SK-N-SH (cell line): ENCODE data around the gene ARHGAP45. TPM values are rescaled to one million over a fixed set of nuclear protein-coding genes. Genes with fewer than 3 reads are reported as not detected.

ENCODE experiments used
- CTCF ChIA-PET: fragments of 300-600, 350-600 bp; formaldehyde crosslinking; extraction: SDS; loops from one replicate; lab custom pipeline; 2021; lab: Yijun Ruan, JAX
- POLR2A ChIA-PET: fragments of 350-600 bp; sonication (Branson Sonifier 250); formaldehyde crosslinking; extraction: SDS; loops from one replicate; lab custom pipeline; 2020; ENCODE audit warnings: antibody characterized with exemption, inconsistent platforms; lab: Yijun Ruan, JAX
- DNase-seq: peaks from one replicate; pipeline ENCODE4 v3.0.0; 2012
- H2AFZ ChIP-seq: fragments of 200-600 bp; sonication (generic); 2 replicates; pipeline ENCODE4 v1.8.1; 2016; ENCODE audit warnings: antibody characterized with exemption, mild to moderate bottlenecking, low read depth
- H3F3A ChIP-seq: fragments of 200-600 bp; sonication (generic); replicated peaks from 2 replicates; pipeline ENCODE3; 2016; ENCODE audit warnings: antibody characterized with exemption, mild to moderate bottlenecking; ENCODE audit not compliant: insufficient read depth
- H3K27ac ChIP-seq, 2 experiments: fragments of 200-500 bp in 1 of 2; fragments of 200-600 bp in 1 of 2; sonication (Bioruptor generic) in 1 of 2; sonication (generic), shearing (Covaris generic) in 1 of 2; 2 replicates each; pipeline versions ENCODE4 v1.5.1 to v1.6.1; 2014 to 2016; ENCODE audit warnings: low read depth in 2 of 2, inconsistent platforms in 1 of 2, low read length in 1 of 2, mild to moderate bottlenecking in 1 of 2, mixed read lengths in 1 of 2
- H3K27me3 ChIP-seq: fragments of 200-600 bp; sonication (generic), shearing (Covaris generic); 2 replicates; pipeline ENCODE4 v1.6.1; 2016; ENCODE audit warnings: mixed run types; ENCODE audit not compliant: insufficient read depth
- H3K36me3 ChIP-seq, 2 experiments: fragments of 200-500 bp in 1 of 2; fragments of 200-600 bp in 1 of 2; sonication (Bioruptor generic) in 1 of 2; sonication (generic) in 1 of 2; replicated peaks in 1 of 2; 2 replicates each; pipeline versions ENCODE3 to v1.5.1; 2014 to 2016; ENCODE audit warnings: low read length in 1 of 2, mild to moderate bottlenecking in 1 of 2; ENCODE audit not compliant: insufficient read depth in 2 of 2, control insufficient read depth in 1 of 2
- H3K4me1 ChIP-seq, 2 experiments: fragments of 200-500 bp in 1 of 2; fragments of 200-600 bp in 1 of 2; sonication (Bioruptor generic) in 1 of 2; sonication (generic), shearing (Covaris generic) in 1 of 2; 2 replicates each; pipeline versions ENCODE4 v1.5.1 to v1.6.1; 2014 to 2016; ENCODE audit warnings: low read depth in 1 of 2, low read length in 1 of 2, mixed run types in 1 of 2; ENCODE audit not compliant: insufficient read depth in 2 of 2, control insufficient read depth in 1 of 2
- H3K4me2 ChIP-seq: fragments of 200-600 bp; sonication (generic), shearing (Covaris generic); 2 replicates; pipeline ENCODE4 v1.6.1; 2017; ENCODE audit warnings: mixed run types
- H3K4me3 ChIP-seq, 2 experiments: fragments of 200-500 bp in 1 of 2; fragments of 200-600 bp in 1 of 2; sonication (Bioruptor generic) in 1 of 2; sonication (generic), shearing (Covaris generic) in 1 of 2; 2 replicates each; pipeline versions ENCODE4 v1.5.1 to v1.8.1; 2014 to 2016; ENCODE audit warnings: low read depth in 2 of 2, inconsistent platforms in 1 of 2, low read length in 1 of 2, mild to moderate bottlenecking in 1 of 2, mixed read lengths in 1 of 2, moderate library complexity in 1 of 2
- H3K79me2 ChIP-seq: fragments of 200-600 bp; sonication (generic); 2 replicates; pipeline ENCODE4 v1.8.1; 2017; ENCODE audit warnings: mild to moderate bottlenecking; ENCODE audit not compliant: insufficient read depth
- H3K9ac ChIP-seq: fragments of 200-600 bp; sonication (generic); 2 replicates; pipeline ENCODE4 v1.6.1; 2017; ENCODE audit warnings: mixed run types
- H3K9me2 ChIP-seq: fragments of 200-600 bp; sonication (generic); 2 replicates; pipeline ENCODE4 v1.6.1; 2017; ENCODE audit warnings: mixed run types
- H3K9me3 ChIP-seq: fragments of 200-600 bp; sonication (generic); 2 replicates; pipeline ENCODE4 v1.6.1; 2017; ENCODE audit warnings: mixed run types, mild to moderate bottlenecking, moderate library complexity
- H4K20me1 ChIP-seq: fragments of 200-600 bp; sonication (generic); 2 replicates; pipeline ENCODE4 v1.6.1; 2017; ENCODE audit warnings: mild to moderate bottlenecking, mixed run types; ENCODE audit not compliant: insufficient read depth
- CTCF ChIP-seq: fragments of 200-600 bp; sonication (generic); IDR thresholded peaks from 2 replicates; pipeline ENCODE4 v1.6.1; 2017; ENCODE audit warnings: antibody characterized with exemption, mild to moderate bottlenecking, moderate library complexity
- FOSL2 ChIP-seq: IDR thresholded peaks from 2 replicates; pipeline ENCODE4 v1.4.0; 2012; ENCODE audit warnings: low read depth, mild to moderate bottlenecking, moderate library complexity, borderline replicate concordance
- REST ChIP-seq: IDR thresholded peaks from 2 replicates; pipeline ENCODE4 v1.6.1; 2012; ENCODE audit warnings: mild to moderate bottlenecking, low read depth, low read length, moderate library complexity
- RFX5 ChIP-seq: IDR thresholded peaks from 2 replicates; pipeline ENCODE4 v1.6.1; 2012; ENCODE audit warnings: mild to moderate bottlenecking, improper control_type of control experiment, low read length
- WGBS: methylation state at CpG from one replicate; pipeline ENCODE4 v1.1.6; 2017; ENCODE audit warnings: low lambda C conversion rate; 5-methylcytosine and 5-hydroxymethylcytosine counted together
- polyA plus RNA-seq, 3 experiments: library from polyadenylated mRNA; depleted of rRNA; stranded (reverse); fragments of >200 nt; gene quantifications; 2 replicates each; pipeline ENCODE4 v1.2.3, GENCODE V29; 2012

ARHGAP45 gene
- polyA plus RNA-seq, 1 of the 3 experiments (the other 2 are of a cell fraction), result 4.2 TPM

- no peak for TF ChIP-seq REST
- TF ChIP-seq RFX5, result no peak
Measured at GRCh38 chr19:1069009-1069779, 2.2 kb downstream of the ARHGAP45 start (continued).

- no peak for DNase-seq
- Histone ChIP-seq H3K79me2 (no peaks in the 10 kb centered on the region), H2AFZ (no peak overlapping the region), H3K4me1 (peaks cover 0 to 19% of the 10 kb centered on the region in 2 experiments; a peak in 1 of 4 replicates), H3K36me3 (no peaks in the 10 kb centered on the region), H3K27ac (no peak overlapping the region), H3K4me3 (no peak overlapping the region), H3K27me3 (peaks cover 37% of the 10 kb centered on the region), H4K20me1 (no peaks in the 10 kb centered on the region), H3F3A (peaks cover 21% of the 10 kb centered on the region), H3K9me3 (no peaks in the 10 kb centered on the region), H3K4me2 (no peak overlapping the region), H3K9ac (no peak overlapping the region), H3K9me2 (no peaks in the 10 kb centered on the region)
- peak; percentile 28 for TF ChIP-seq CTCF
- no peak for TF ChIP-seq FOSL2
- POLR2A ChIA-PET, result interaction anchor here (1.1 to 1.4 kb wide), 2 partner anchors 21 to 104 kb away, joined by 3 to 4 read pairs; partner anchors contain the start of gene SBNO2
- CTCF ChIA-PET, result interaction anchor here (1.0 to 2.7 kb wide), 2 partner anchors 10 to 30 kb away, joined by 3 to 11 read pairs; no protein-coding TSS in a partner anchor
- 9% methylated on average over 21 of the region's 21 CpGs for WGBS
Measured at GRCh38 chr19:1070576-1070930, 3.6 kb downstream of the ARHGAP45 start.
